ENCODE results near the gene PRXL2A.
"Not testable (repeated sequence)": the region's sequence is repeated elsewhere in the genome, so short reads cannot be mapped to it uniquely, and the experiment has no call there.

Gene PRXL2A

DNA sequence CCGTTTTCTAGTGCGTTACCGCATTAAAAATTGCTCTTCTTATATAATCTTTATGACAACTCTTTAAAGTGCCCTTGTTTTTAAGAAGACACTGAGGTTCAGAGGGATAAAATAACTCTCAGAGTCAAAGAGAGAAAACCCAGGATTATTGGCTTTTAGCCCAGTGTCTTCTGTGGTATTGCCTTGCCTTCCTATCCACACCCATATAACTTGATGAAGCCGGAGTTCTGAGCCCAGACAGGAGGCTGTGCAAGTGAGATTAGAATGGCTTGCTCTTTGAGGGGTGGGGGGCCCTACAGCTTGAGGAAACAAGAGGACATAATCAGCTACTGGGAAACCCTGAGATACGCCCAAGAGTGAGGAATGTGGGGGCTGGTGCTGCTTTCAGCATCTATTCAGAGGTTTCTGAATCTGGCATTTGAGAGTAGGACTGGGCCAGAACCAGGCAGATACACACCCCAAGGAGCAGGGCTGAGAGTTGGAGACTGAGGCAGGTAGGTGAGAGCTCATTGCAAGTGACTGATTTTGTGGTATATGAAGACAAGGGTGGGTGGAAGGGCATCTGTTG is 2.3 kb downstream of the PRXL2A start:
- in situ Hi-C loops (cut with MboI; ENCODE audit: low sequenced_read_pairs): no loop called here

DNA sequence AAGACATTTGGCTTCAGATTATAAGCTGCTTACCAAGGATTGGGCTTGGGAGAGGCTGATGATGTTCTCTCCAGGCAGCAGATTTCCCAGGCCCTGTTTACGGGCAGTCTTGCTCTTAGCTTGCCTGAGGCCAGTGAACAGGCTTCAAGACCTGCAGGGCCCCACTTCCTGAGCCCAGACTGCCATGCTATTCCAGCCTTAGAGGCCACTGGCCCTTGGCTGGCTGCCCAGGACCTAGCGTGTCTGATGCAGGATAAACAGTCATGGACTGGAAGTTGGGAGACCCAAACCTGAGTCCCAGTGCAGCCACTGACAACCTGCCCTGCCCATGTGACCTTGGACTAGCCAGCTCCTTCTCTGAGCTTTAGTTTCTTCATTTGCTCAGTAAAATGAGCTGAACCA is 2.9 kb downstream of the PRXL2A start:
- in situ Hi-C loops (cut with MboI; ENCODE audit: low sequenced_read_pairs): no loop called here

DNA sequence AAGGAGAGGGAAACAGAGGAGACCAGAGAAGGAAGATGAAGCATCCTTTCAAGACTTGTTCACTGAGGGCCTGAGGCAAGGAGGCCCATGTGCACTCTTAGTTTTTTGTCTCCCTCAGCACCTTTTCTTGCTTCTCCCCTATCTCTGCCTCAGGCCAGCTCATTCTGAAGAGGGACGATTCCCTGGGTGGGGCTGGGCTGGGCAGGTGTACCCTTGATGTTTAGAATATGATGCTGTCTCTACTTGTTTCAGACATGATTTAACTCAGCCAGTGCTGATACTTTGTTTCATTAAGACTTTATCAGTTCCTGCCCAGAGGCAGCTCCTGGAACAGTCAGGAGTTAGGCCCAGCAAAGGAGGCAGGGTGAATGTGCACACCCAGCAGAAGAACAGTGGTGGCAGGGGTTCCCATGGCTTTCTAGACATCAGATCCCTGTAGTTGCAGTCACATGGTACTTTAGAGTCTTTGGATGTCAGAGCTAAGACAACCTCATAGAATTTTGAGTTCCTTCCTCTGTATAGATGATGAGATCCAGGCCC is 3.4 kb downstream of the PRXL2A start:
- in situ Hi-C loops (cut with MboI; ENCODE audit: low sequenced_read_pairs): no loop called here

DNA sequence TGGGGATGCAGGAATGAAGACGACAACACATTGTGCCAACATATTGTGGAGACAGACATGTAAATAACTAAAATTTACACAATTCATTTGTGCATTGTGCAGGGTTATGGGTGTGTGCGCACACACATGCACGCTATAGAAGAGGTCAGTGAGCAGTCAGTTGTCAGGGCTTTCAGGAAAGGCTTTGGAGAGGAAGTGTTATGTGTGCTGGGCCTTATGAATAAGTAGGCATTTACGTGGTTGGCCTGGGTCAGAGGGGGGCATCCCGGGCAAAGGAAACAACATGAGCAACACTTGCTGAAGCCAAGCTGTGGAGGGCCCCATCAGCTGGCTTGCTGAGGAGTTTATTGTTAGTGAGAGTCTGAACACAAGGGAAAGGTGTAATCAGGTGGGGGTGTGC is 4.1 kb downstream of the PRXL2A start:
- in situ Hi-C loops (cut with MboI; ENCODE audit: low sequenced_read_pairs): no loop called here

DNA sequence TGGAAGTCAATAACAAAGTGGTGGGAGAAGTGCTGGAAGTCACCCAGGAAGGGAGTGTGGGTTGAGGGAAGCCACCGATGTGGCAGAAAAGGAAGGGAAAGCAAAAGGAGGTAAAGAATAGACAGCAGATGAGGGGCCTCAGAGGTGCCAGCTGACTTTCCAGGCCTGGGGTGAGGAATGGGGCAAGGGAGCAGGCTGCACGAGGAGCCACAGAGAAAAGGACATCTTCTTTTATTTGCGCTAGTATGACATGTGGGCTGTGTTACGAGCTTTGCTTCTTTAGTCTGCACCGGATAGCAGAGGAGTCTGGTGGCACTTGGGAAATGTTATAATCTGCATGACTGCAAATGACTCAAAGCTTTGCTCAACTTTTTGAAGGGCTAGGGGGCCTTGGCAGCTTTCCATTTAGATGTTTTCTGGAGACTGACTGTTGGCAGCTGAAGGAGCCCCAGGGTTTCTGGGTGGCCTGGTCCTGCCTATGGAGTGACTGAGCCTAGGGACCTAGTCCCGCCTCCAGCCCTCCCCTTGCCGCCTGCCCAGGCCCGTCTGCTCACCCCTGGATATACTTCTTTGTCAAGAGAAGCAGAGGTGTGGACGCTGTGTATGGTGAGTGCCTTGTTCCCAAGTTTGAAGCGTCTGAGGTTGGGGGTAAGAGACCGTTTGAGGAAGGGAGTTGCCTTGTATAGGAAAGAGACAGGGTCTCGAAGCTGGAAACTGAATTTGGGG is 5.1 kb downstream of the PRXL2A start:
- in situ Hi-C loops (cut with MboI; ENCODE audit: low sequenced_read_pairs): no loop called here

DNA sequence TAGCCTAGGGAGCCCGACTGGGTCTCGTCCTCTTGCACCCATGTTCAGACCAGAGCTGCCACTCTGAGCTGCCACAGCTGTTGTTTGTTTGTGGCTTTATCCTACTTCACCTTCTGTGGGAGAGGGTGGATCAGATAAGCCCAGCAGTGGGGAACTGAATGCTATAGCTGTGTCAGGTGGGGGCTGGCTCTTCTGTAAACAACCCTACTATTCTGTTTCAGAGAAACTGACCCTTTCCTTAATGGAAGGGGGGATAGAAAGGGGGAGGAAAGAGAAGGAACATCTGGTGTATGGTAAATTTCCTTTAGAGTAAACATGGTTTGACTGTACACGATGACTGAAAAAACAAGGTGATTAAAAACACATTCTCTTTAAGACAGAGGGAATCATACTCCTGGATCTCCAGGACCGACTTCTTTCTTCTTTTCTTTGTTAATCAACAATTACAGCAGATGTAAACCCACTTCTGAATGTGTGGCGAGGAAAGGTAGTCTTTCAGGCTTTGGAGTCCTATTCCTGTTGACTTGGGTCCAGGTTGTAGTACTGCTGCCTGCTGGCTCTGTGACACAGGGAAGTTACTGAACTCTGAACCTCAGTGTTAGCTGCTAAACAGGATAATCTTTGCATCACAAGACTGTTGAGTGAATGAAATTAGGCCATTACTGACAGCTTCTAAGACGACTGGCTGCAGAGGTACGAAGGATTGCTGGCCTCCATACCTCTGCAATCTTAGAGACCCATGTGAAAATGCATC is 6.0 kb downstream of the PRXL2A start:
- in situ Hi-C loops (cut with MboI; ENCODE audit: low sequenced_read_pairs): no loop called here

DNA sequence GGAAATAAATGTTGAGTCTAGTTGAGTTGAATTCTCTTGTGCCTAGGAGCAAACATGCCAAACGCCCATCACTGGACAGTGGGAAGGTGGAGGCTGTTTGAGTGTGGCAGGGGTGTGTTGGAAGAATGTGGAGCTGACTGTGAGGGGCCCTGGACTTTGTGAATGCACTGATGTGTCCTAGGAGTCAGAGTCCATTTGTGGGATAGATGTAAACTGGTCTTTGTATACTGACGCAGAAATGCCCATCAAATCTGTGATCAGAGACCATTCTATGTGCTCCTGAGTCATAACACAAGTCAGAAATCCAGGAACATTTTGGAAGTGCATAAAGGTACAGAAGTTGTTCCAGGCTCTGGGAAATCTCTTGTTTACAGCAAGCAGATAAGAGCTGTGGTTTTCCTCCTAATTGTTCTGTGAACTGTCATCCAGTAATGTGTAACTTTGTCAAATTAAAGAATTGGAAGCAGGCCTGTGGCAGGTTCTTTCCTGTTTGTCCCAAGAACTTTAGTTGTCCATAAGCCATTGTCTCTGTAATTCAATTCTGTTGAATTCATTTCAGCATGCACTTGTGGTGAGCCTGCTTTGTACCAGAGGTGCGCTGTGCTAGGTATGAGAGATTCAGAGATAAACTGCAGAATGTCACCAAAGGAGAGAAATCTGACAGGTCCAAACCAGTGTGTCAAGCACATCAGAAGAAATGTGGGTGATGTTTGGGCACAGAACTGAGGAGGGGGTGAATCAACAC is 7.6 kb downstream of the PRXL2A start:
- in situ Hi-C loops (cut with MboI; ENCODE audit: low sequenced_read_pairs): no loop called here

DNA sequence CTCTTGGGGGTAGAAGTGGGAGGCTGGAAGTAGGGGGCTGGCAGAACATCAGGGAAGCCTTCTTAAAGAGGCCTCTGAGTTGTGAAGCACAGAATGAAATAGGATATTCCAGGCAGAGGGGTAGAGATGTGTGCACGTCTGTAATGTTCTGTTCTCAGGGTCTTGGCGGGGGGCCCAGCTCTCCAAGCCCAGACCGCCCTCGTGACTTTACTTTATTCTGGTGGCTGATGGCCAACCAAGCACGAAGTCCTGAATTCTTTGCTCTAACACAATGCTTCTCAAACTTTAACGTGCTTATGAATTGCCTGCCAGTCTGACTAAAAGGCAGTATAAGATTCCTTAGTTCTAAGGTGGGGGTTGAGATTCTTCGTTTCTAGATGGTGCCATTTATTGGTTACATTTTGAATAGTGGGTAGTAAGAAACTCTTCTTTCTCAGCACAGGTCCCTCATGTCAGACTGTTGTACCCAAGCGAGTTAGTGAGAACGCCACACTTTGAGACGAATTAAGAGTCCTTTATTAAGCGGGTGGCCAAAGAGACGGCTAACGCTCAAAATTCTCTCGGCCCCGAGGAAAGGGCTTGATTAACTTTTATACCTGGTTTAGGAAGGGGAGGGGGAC is 8.2 kb downstream of the PRXL2A start:
- in situ Hi-C loops (cut with MboI; ENCODE audit: low sequenced_read_pairs): no loop called here

DNA sequence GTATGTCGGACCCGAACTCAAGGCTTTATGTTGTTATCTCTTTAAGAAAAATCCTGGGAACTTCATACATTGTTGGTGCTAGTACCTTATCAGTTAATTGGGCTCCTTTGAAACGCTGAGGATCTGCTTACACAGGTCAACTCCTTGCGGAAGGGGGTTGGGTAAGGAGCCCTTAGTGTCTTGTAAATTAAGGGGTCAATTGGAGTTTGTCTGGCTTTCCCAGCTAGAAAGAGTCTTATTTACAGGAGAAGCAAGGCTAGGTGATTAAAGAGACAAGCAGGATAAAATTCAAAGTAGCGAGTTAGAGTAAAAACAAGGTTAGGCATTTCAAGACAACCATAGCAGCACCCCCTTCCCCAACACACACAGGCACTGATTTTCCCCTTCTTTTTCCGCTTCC is 8.9 kb downstream of the PRXL2A start:
- in situ Hi-C loops (cut with MboI; ENCODE audit: low sequenced_read_pairs): not testable (repeated sequence)

DNA sequence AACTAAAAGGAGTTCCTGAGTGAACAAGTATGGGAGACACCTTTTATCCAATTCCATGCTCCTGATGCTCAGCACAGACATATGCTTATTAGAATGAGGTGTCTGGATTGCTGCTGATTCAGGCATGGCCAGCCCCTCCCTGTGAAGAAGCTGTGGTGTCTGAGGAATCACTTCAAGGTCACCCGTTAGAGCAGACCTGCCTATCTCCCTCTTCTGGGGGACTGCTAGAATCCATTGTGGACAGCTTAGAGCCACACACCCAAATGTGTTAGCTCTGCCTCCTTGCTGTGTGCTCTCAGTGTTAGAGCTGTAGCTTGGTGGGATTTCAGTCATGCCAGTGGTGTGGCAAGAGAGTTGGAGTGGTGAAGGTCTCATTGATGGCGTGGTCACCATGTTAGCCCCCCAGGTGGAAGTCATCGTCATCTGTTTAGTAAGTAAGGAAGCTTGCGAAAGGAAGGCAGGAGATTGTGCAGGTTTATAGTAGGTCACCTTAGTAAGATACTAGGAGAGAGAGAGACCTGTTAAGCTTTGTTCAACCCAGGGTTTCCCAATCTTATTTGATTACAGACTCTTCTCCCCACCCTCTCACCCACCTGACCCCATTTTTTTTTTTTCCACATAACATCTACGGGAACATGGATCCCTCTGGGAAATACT is 12.8 kb downstream of the PRXL2A start:
- in situ Hi-C loops (cut with MboI; ENCODE audit: low sequenced_read_pairs): no loop called here

DNA sequence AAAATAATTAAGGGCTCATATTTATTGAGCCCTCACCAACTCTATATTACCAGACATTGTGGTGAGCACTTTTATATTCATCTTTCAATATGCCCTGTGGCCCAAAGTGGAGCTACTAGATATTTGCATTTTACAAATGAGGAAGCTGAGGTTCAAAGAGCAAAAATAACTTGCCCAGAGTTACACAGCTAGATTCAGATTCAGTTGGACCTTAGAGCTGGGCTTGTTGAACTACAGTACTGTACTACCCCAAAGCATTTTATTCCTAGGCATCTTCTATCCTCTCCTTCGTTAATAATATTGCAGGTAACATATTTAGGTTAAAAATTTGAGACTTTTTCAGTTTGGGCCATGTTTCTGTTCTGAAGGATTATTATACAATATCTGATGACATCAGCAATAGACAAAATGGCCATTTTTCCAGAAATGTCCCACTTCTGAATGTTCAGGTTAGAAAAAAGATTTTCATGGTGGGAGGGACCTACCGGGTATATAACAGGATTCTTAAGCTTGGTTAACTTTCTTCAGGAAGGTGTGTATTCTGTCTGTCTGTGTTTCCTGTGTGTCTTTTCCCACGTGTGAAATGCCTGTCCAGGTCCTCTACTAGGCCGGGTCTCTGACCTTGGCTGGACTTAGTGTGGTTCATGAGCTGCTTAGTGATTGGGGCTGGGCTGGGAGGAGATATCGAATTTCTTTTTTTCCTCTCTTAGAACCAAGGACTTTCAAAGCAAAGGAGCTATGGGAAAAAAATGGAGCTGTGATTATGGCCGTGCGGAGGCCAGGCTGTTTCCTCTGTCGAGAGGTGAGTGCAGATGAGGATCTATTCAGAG is 13.6 kb downstream of the PRXL2A start:
- in situ Hi-C loops (cut with MboI; ENCODE audit: low sequenced_read_pairs): no loop called here

DNA sequence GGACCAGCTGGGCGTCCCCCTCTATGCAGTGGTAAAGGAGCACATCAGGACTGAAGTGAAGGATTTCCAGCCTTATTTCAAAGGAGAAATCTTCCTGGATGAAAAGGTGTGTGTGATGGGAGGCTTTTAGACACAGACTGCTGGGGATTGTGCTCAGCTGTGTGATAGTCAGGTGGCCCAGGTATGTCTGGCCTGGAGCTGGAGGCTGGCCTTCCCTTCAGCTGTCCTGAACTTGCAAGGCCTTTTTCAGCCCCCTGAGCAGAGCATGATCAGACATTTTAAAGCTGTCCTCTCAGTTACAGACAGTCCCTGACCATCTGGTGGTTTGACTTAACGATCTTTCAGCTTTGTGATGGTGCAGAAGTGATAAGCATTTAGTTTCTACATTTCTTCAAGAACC is 17.6 kb downstream of the PRXL2A start:
- in situ Hi-C loops (cut with MboI; ENCODE audit: low sequenced_read_pairs): no loop called here

DNA sequence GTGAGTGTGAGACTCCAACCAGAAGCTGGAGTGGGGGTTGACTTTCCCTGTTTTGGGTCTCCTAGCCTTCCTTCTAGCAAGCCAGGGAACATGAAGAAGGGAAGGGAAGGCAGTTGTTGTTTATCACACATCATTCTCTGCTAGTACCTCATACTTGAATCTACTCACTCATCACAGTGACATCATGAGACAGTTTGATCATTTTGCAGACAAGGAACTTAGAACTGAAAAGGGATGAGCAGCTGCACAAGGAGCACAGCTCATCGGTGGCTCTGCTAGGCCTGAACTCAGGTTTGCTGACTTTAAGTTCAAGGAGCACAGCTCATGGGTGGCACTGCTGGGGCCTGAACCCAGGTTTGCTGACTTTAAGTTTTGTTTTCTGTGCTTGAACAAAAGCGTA is 19.2 kb downstream of the PRXL2A start:
- in situ Hi-C loops (cut with MboI; ENCODE audit: low sequenced_read_pairs): no loop called here

DNA sequence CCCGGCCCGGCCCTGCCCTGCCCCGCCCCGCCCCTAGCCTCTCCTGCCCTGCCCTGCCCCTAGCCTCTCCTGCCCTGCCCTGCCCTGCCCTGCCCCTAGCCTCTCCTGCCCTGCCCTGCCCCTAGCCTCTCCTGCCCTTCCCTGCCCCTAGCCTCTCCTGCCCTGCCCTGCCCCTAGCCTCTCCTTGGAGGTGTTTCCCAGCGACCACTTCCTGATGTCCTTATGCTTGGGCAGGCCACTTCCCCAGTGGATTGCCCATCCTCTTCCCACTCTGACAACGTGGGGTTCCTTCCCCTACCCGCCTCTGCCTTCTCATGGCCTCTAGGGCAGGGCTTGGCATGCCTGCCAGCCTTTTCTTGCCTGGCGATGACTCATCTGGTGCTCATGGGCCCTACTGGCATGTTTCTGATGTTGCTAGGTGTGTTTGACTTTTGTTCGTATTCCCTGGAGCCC is 21.2 kb downstream of the PRXL2A start:
- in situ Hi-C loops (cut with MboI; ENCODE audit: low sequenced_read_pairs): no loop called here

DNA sequence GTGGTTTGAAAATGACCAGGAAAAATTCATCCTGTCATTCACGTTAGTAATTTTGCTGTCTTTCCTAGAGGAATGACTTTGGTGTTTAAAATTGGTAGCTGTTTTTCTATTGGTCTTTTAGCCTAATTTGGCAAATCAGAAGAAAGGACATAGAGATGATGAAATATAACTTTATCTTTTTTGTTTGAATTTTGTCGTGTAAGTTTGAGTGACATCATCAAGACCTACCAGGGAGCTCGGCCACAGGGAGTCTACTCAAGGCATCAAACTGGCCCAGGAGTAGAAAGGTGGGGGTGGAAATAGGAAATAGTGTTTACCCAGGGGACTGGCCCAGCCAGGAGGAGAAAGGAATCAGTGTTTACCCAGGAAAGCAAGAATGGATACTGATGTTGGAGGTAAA is 24.8 kb downstream of the PRXL2A start:
- in situ Hi-C loops (cut with MboI; ENCODE audit: low sequenced_read_pairs): no loop called here

DNA sequence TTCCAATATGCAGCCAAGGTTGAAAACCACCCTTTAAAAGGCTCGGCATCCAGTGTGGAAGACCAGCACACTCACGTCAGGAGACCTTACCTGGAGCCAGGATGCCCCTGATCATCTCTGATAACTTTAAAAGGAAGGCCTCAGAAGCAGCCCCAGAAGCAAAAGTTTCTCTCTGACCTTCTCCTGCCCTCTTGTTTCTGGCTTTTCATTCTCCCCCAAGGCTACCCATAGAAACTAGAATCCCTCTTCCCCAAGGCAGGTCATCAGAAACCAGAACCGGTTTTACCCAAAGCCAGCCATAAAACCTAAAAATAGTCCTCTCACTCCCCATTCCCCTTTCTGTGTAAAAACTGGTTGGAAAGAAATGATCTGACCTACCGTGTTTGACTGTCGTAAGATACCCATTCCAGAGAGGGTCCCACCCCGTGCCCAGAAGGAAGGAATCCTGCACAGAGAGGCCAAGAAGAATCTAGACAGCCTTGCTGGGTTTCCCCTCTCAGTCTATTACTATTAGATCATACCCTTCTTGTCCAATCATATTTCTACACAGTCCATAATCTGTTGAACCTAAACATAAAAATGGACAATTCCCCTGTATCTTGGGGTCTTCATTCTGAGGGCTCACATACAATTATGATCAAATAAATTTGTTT is 28.2 kb downstream of the PRXL2A start:
- in situ Hi-C loops (cut with MboI; ENCODE audit: low sequenced_read_pairs): no loop called here

DNA sequence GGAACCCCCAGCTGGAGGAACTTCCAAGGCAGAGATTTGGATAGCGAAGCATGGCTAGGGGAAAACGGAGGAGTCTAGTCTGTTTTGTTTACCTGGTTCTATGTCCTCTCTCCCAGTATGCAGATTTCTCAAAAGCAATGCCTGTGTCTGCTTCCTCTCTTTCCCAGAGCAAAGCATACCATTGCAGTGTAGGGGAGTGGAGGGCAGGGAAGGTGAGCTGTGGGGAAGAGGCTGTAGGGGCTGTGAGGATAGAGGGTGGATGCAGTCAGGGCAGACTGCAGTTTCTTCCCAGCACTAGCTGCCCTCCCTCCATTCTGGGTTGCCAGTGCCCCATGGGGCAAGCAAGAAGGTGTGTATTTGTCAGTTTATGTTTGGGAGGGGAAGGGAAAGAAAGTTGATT is 28.9 kb downstream of the PRXL2A start:
- in situ Hi-C loops (cut with MboI; ENCODE audit: low sequenced_read_pairs): no loop called here

DNA sequence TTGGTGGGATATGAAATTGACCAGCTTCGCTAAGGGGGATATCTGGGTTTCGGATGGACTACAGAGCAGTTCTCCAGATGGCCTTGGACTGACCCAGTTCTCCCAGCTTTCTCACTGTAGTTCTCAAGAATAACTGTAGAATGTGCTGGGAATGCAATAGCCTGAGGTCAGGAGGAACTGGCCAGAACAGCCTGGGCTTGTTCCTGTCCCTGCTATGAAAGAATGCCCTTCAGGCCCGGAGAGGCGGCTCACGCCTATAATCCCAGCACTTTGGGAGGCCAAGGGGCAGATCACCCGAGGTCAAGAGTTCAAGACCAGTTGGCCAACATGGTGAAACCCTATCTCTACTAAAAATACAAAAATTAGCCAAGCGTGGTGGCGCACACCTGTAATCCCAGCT is 33.5 kb downstream of the PRXL2A start:
- in situ Hi-C loops (cut with MboI; ENCODE audit: low sequenced_read_pairs): no loop called here

DNA sequence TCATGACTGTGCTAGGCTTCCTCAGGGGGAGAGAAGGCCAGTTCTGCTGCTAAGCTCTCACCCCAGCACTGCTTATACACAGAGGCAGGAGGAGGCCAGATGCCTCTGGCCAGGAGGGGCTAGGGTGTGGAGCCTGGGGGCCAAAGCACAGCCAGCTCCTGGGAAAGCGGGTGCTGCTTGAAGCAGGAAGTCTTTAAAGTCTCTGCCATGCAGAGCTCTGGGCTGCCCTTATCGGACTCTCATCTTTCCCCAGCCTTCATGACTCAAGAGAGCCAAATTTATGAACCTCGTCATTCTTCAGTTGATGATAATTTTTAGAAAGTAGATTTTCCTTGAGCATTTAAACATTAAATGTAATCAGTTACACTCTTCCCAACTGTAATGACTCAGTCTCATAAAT is 34.5 kb downstream of the PRXL2A start:
- in situ Hi-C loops (cut with MboI; ENCODE audit: low sequenced_read_pairs): no loop called here
